Limb (tissue), 2 donors: ENCODE data around the gene TRPM6.

Source experiments
- DNase-seq, 2 donors: peaks; one replicate each; pipeline ENCODE4 v3.0.0-alpha.2; 2016; ENCODE audit errors: extremely low spot score in 2 of 2

Gene TRPM6

GRCh38 chr9:74719306-74719705 lies 168.4 kb downstream of the TRPM6 start:
- DNase-seq: no peak

- DNase-seq: no peak
Observed at GRCh38 chr9:74718709-74719108, 169.0 kb downstream of the TRPM6 start.

- DNase-seq: no peak
Observed at GRCh38 chr9:74711341-74711740, 176.4 kb downstream of the TRPM6 start.

GRCh38 chr9:74697535-74697934 lies 190.2 kb downstream of the TRPM6 start:
- no peak for DNase-seq

GRCh38 chr9:74696520-74696919 lies 191.2 kb downstream of the TRPM6 start:
- DNase-seq: no peak

GRCh38 chr9:74691058-74691457 lies 196.7 kb downstream of the TRPM6 start:
- no peak for DNase-seq

- DNase-seq: no peak
Observed at GRCh38 chr9:74683322-74683721, 204.4 kb downstream of the TRPM6 start.

GRCh38 chr9:74681906-74682305 lies 205.8 kb downstream of the TRPM6 start:
- DNase-seq: no peak

- no peak for DNase-seq
Observed at GRCh38 chr9:74674077-74674476, 213.6 kb downstream of the TRPM6 start.
